Measurements from ENCODE around the gene MYO1E. TPM values are rescaled to one million over a fixed set of nuclear protein-coding genes. Genes with fewer than 3 reads are reported as not detected.

The MYO1E gene
- total RNA-seq, 1 experiment from 2014 or later = 83.6 TPM

DNA sequence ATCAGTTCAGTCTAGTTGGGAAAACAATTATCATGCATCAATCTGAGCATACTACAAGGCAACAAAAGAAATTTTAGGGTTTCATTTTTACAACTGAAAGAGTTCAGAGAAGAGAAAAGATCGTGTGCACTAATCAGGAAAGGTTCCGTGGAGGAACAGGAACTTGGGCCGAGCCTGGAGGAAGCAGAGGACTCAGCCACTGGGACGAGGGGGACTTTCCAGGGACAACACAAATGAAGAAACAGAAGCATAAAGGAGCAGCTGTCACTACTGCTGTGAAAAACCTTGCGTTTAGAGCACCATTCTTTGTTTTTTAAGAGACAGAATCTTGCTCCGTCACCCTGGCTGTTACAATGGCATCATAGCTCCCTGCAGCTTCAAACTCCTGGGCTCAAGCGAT is 60.5 kb downstream of the MYO1E start:
- POLR2A ChIA-PET = no interaction called here
- Mint-ChIP-seq H3K9me3 (peaks cover 3% of the 10 kb centered on the region; the same call in 1 of the 2 replicates), H3K27me3 (ENCODE audit: low read depth) (no peaks in the 10 kb centered on the region), H3K36me3 (no peaks in the 10 kb centered on the region), H3K4me3 (no peak overlapping the region), H3K4me1 (peaks cover 29% of the 10 kb centered on the region), H3K27ac (no peak overlapping the region)
- CTCF ChIA-PET = no interaction called here
- DNase-seq (ENCODE audit: low spot score) = no peak
- no peak for TF ChIP-seq MAX (CRISPR knock-in tag; IDR thresholded peaks at IDR 0.05)
- TF ChIP-seq CBFB (CRISPR knock-in tag; IDR thresholded peaks at IDR 0.05; ENCODE audit: low read depth) = no peak
- TF ChIP-seq, protein P1, sequence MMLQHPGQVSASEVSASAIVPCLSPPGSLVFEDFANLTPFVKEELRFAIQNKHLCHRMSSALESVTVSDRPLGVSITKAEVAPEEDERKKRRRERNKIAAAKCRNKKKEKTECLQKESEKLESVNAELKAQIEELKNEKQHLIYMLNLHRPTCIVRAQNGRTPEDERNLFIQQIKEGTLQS (CRISPR knock-in tag; conservative IDR thresholded peaks at IDR 0.05) = no peak
- TF ChIP-seq NR3C1 (CRISPR knock-in tag; conservative IDR thresholded peaks at IDR 0.05; ENCODE audit: low read depth) = no peak
- TF ChIP-seq NFE2L1 (CRISPR knock-in tag; IDR thresholded peaks at IDR 0.05) = no peak
- TF ChIP-seq, protein P2, sequence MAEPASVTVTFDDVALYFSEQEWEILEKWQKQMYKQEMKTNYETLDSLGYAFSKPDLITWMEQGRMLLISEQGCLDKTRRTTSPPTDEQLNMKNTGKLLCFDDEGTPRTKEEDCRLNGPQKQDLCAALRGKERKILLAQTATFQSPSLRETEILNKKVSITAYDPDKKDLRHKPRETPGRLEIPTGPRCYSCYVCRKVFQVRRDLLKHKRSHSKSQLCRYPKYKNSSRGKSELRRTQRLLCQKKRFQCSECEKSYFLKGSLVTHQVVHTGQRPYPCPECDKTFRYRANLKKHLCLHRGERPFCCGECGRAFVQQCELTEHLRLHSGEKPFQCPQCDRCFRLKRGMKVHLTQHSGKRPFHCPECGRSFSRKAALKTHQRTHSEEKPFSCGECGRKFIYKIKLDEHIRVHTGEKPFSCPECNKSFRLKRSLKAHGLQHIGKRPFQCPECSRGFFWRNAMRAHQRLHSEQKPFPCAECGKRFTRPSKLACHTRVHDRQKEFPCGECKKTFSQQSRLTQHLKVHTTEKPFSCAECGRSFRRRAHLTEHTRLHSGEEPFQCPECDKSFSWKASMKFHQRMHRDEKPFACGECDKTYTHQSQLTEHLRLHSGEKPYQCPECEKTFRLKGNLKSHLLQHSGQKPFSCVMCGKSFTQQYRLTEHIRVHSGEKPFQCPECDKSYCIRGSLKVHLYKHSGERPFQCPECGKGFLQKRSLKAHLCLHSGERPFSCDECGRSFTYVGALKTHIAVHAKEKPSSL (CRISPR knock-in tag; conservative IDR thresholded peaks at IDR 0.05) = no peak
- TF ChIP-seq ZNF423 (CRISPR knock-in tag; IDR thresholded peaks at IDR 0.05) = no peak
- TF ChIP-seq, protein P3, sequence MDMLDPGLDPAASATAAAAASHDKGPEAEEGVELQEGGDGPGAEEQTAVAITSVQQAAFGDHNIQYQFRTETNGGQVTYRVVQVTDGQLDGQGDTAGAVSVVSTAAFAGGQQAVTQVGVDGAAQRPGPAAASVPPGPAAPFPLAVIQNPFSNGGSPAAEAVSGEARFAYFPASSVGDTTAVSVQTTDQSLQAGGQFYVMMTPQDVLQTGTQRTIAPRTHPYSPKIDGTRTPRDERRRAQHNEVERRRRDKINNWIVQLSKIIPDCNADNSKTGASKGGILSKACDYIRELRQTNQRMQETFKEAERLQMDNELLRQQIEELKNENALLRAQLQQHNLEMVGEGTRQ (CRISPR knock-in tag; IDR thresholded peaks at IDR 0.05) = no peak
- no peak for TF ChIP-seq ZNF219 (CRISPR knock-in tag; IDR thresholded peaks at IDR 0.05; ENCODE audit: borderline replicate concordance)
- no peak for TF ChIP-seq TEAD1 (CRISPR knock-in tag; IDR thresholded peaks at IDR 0.05)
- no peak for TF ChIP-seq AFF4 (CRISPR knock-in tag; IDR thresholded peaks at IDR 0.05; ENCODE audit: borderline replicate concordance)
- TF ChIP-seq SOX15 (CRISPR knock-in tag; IDR thresholded peaks at IDR 0.05) = no peak
- TF ChIP-seq, protein P4, sequence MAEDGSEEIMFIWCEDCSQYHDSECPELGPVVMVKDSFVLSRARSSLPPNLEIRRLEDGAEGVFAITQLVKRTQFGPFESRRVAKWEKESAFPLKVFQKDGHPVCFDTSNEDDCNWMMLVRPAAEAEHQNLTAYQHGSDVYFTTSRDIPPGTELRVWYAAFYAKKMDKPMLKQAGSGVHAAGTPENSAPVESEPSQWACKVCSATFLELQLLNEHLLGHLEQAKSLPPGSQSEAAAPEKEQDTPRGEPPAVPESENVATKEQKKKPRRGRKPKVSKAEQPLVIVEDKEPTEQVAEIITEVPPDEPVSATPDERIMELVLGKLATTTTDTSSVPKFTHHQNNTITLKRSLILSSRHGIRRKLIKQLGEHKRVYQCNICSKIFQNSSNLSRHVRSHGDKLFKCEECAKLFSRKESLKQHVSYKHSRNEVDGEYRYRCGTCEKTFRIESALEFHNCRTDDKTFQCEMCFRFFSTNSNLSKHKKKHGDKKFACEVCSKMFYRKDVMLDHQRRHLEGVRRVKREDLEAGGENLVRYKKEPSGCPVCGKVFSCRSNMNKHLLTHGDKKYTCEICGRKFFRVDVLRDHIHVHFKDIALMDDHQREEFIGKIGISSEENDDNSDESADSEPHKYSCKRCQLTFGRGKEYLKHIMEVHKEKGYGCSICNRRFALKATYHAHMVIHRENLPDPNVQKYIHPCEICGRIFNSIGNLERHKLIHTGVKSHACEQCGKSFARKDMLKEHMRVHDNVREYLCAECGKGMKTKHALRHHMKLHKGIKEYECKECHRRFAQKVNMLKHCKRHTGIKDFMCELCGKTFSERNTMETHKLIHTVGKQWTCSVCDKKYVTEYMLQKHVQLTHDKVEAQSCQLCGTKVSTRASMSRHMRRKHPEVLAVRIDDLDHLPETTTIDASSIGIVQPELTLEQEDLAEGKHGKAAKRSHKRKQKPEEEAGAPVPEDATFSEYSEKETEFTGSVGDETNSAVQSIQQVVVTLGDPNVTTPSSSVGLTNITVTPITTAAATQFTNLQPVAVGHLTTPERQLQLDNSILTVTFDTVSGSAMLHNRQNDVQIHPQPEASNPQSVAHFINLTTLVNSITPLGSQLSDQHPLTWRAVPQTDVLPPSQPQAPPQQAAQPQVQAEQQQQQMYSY (CRISPR knock-in tag; IDR thresholded peaks at IDR 0.05) = no peak
- no peak for TF ChIP-seq SMAD3 (CRISPR knock-in tag; IDR thresholded peaks at IDR 0.05; ENCODE audit: borderline replicate concordance)
- TF ChIP-seq ZNF396 (CRISPR knock-in tag; IDR thresholded peaks at IDR 0.05; ENCODE audit: borderline replicate concordance) = no peak
- no peak for ATAC-seq
